Measurements from ENCODE around the gene ZKSCAN1.

The ZKSCAN1 gene

GRCh38 chr7:100082978-100083377, 67.6 kb downstream of the ZKSCAN1 start:
- no peak for DNase-seq

- DNase-seq = no peak
Observed at GRCh38 chr7:100085515-100085914, 70.1 kb downstream of the ZKSCAN1 start.

DNA sequence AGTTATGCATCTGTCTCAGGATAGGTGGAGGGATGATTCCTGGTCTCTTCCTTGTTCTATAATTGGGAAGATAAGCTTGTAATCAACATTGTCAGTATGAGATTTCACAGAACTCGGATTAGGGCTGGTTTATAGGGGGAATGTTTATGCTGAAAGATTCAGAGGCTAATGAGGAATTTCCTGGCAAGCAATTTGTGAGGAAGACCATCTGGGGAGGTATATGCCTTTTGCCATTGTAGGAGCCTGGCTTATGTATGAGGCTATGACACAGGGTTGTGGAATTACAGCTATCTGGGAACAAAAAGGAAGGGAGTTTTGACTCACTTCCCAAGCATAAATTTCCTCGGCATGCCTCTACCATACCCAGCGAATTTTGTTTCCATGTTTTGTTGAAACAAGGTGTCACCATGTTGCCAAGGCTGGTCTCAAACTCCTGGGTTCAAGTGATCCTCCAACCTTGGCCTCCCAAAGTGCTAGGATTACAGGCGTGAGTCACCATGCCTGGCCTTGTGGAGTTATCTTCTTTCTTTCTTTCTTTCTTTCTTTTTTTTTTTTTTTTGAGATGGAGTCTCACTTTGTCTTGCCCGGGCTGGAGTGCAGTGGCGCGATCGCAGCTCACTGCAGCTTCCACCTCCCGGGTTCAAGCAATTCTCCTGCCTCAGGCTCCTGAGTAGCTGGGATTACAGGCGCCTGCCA, 71.8 kb downstream of the ZKSCAN1 start:
- no peak for DNase-seq

GRCh38 chr7:100088095-100088620, 72.8 kb downstream of the ZKSCAN1 start:
- no peak for DNase-seq

DNA sequence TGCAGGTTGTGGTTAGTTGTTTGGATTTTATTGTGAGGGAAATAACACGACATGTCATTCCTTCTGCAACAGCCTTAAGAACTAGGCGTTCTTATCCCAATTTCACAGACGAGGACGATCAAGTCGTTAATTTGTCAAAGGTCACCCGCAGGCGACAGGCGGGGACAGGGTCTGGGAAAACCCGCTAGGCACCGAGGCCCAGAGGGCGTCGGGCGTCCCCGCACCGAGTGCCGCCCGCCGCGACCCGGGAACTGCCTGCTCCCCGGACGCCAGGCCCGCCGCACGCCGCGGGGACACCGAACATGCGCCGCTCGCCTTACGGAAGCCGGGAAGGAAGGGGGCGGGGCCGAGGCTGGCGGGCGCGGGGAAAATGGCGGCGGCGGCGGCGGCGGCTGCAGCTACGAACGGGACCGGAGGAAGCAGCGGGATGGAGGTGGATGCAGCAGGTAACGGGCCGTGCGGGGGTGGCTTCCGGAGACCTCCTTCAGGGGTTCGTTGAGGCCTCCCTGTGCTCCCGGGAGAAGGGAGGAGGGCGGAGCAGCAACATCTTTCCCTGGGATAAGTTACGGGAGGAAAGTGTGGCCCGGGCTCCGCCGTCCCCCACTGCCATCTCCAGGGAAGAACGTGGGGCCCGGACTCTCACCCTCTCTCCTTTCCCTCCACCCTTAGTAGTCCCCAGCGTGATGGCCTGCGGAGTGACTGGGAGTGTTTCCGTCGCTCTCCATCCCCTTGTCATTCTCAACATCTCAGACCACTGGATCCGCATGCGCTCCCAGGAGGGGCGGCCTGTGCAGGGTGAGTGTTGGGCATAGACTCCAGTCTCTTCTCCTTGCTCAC, 73.4 kb downstream of the ZKSCAN1 start, which contains the start of gene COPS6:
Gene COPS6, plus strand, starts transcription at position 349 of the 837 bp plus-strand sequence. Its CDS starts 22 bp downstream, at position 371.
- peak; percentile 84 for DNase-seq

DNA sequence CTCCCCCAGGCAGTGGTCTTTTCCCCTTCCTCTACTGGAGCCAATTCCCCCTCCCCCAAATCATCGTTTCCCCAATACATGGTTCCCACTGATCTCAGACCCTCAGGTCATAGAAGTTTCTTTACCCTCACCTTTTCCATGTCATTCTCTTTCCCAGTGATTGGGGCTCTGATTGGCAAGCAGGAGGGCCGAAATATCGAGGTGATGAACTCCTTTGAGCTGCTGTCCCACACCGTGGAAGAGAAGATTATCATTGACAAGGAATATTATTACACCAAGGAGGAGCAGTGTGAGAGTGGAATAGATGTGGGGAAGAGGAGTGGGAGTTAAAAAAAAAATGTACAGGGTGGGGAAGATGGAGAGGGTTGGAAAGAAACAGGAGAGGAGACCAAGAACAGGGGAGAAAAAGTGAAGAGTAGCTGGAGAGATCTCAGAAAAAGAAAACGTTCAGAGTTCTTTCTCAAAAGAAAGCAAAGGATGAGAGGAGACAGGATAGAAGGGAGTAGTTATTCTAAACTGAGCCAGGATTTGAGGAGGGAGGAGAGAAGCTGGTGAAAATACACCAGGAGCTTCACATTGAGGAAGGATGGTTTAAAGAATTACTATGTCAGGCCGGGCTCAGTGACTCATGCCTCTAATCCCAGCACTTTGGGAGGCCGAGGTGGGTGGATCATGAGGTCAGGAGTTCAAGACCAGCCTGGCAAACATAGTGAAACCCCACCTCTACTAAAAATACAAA, 74.2 kb downstream of the ZKSCAN1 start:
- no peak for DNase-seq

GRCh38 chr7:100090527-100091410, 75.4 kb downstream of the ZKSCAN1 start:
- DNase-seq = no peak
